ENCODE data around the gene CABP4.
"Not testable (repeated sequence)": the region's sequence is repeated elsewhere in the genome, so short reads cannot be mapped to it uniquely, and the experiment has no call there.

The CABP4 gene

DNA sequence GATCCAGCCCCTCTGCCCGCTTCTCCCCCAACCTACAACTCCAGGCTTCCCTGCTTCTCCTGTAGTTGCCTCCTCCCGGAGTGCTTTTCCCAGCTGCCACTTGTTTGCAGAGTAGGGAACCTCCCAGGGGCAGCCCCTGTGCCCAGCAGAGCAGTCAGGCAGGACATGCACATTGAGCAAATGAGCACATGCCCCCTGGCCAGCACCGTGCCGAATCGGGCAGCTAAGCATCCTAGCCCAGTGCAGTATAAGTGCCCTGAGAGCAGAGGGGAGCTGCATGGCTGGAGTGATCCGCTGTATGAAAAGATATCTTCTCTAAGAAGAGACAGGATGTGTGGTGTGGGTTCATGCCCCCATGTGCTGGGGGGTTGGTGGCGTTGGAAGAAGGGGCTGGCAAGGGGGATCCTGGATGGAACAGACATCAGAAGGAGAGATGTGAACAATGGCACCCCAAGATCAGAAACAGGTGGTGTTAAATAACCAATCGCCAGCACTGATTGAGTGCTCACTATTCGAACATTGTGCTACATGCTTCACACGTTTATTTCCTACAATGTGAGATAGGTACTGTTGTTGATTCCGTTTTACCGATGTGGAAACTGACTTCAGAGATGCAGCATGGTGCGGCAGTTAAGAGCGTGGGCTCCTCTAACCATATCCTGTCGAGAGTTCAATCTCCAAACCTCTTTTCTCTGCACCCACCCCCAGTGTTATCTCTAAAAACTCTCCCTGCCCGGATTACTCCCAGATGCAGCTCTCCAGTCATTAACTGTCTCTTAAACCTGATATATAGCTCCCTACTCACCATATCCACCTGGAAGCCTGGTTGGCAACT lies 28.9 kb downstream of the CABP4 start:
- FAIRE-seq = no peak

DNA sequence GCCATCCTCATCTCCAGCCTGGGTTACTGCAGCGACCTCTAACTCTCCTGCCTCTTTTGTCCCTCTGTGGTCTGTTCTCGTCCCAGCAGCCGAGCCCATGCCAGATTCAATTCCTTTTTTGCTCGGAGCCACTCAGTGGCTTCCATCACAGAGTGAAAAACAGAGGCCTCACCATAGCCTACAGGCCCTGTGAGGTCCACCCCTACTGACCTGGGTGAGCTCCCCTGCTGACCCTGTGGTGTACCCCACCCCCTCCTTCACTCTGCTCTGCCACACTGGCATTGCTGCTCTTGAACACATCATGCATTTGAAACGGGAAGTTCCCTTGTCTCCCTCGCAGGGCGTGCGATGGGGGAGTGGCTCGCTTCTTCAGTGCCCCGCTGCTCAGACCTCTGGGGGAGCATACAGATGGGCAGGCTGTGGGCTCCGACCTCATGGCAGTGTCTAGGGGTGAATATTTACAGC lies 29.7 kb downstream of the CABP4 start:
- no peak for FAIRE-seq

DNA sequence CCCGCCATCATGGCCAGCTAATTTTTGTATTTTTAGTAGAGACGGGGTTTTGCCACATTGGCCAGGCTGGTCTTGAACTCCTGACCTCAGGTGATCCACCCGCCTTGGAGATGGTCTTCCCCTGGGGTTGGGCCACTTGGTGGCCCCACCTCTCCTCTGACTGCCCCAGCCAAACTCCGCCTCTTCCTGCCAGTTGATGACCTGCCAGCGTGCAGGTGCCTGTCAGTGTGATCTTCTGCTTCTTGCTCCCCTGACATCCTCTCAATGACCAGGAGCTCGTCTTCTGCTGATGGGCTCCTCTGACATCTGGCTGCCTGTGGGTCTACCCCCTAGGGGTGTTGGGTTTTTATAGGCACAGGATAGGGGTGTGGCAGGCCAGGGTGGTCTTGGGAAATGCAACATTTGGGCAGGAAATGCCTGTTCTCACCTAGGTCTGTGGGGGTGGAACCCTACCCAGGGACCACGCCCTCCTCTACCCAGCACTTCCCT lies 30.8 kb downstream of the CABP4 start:
- not testable (repeated sequence) for FAIRE-seq

DNA sequence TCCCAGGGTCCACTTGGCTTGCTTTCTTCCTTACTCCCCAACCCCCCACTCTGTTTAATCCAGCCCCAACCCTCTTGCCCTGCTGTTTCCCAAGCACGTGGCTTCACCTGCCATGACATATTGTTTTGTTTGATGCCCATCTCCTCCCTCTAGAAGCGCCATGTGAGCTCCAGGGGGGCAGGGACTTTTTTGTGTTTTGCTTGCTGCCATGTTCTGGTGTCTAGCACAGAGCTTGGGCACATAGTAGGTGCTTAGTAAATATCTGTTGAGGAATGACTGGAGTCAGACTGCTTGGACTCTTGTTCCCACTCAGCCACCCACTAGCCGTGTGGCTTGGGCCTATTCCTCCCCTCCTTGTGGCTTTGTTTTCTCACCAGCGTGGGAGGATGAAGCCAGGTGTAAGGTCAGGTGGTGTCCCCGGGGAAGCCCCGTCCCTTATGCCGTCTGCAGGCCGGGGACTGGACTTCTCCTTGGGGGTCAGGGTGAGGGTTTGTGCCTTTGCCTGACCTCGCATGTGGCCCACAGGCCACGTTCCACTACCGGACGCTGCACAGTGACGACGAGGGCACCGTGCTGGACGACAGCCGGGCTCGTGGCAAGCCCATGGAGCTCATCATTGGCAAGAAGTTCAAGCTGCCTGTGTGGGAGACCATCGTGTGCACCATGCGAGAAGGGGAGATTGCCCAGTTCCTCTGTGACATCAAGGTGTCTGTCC lies 31.5 kb downstream of the CABP4 start:
- no peak for FAIRE-seq

DNA sequence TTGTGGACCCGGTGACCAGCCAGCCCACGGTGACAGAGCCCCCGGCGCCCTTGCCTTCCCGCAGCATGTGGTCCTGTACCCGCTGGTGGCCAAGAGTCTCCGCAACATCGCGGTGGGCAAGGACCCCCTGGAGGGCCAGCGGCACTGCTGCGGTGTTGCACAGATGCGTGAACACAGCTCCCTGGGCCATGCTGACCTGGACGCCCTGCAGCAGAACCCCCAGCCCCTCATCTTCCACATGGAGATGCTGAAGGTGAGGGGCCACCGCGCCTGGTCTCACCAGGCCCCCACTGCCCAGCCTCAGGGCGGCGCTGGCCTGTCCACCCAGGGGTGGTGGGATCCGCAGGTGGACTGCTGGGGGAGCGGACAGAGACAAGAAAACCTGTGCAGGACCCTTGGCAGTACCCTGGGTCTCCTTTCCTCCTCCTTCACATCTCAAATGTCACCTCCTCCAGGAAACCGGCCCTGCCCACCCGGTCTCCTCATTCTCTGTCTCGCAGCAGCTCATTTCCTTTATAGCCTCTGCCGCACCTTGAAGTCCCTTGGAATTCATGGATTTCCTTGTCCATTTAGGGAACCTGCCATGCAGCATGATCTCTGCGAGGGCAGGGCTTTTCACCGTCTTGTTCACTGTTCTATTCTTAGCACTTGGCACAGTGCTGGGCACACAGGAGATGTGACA lies 34.2 kb downstream of the CABP4 start:
- no peak for FAIRE-seq

DNA sequence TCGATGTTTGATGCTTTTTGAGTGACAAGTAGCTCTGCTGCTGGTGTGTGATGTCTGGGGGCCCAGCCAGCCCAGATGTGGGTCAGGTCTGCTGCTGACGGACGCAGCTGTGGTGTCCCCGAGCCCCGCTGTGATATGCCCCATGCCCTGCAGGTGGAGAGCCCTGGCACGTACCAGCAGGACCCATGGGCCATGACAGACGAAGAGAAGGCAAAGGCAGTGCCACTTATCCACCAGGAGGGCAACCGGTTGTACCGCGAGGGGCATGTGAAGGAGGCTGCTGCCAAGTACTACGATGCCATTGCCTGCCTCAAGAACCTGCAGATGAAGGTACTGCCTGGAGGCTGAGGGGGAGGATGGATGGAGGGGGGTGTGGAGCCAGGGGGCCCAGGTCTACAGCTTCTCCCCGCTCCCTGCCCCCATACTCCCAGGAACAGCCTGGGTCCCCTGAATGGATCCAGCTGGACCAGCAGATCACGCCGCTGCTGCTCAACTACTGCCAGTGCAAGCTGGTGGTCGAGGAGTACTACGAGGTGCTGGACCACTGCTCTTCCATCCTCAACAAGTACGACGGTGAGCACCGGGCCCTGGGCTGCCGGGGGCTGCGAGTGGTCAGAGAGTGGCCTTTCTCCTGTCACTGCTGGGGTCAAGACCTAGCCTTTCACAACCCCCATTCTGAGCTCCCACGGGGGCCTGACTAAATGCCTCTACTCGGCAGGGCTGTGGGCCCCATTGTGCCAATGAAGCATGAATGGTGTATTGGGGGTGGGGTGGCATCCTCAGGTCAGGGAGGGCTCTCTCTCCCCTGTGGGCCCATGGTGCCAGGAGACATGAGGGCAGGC lies 35.0 kb downstream of the CABP4 start:
- FAIRE-seq = no peak

DNA sequence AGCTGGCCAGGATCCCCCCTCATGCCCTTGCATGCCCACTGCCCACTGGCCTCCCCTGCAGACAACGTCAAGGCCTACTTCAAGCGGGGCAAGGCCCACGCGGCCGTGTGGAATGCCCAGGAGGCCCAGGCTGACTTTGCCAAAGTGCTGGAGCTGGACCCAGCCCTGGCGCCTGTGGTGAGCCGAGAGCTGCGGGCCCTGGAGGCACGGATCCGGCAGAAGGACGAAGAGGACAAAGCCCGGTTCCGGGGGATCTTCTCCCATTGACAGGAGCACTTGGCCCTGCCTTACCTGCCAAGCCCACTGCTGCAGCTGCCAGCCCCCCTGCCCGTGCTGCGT lies 35.5 kb downstream of the CABP4 start:
- FAIRE-seq = no peak

DNA sequence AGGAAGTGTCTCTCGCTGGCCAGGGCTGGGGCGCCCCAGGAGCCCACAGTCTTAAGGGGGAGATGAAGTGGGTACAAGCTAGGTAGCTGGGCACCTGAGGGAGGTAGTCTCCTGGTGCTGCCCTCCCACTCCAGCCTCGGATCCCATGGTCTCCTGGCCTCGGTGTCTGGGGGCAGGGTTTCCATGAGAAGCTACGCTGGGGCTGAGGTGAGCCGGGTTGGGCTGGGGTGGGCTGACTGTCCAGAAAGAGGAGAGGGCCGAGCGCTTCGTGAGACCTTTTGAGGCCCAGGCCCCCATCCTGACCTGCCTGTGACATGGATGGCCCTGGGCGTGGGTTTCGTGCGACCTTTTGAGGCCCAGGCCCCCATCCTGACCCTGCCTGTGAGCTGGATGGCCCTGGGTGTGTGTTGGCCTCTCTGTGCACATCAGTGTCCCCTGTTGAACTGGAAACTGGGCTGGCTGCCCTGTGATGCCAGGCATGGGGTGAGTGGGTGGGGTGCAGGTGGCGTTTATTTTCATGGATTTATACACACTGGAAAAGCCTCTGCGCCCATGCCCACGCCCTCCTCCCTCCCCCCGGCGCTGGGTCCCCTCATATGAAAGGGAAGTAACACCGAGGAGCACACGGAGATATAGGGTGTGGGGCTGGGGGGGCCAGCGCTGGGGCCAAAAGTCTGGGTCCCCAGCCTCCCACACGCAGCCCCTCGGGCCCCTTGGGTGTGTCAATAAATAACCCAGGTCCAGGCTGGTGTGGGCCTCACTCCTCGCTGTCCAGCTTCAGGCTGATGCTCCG lies 36.3 kb downstream of the CABP4 start:
- FAIRE-seq = no peak

DNA sequence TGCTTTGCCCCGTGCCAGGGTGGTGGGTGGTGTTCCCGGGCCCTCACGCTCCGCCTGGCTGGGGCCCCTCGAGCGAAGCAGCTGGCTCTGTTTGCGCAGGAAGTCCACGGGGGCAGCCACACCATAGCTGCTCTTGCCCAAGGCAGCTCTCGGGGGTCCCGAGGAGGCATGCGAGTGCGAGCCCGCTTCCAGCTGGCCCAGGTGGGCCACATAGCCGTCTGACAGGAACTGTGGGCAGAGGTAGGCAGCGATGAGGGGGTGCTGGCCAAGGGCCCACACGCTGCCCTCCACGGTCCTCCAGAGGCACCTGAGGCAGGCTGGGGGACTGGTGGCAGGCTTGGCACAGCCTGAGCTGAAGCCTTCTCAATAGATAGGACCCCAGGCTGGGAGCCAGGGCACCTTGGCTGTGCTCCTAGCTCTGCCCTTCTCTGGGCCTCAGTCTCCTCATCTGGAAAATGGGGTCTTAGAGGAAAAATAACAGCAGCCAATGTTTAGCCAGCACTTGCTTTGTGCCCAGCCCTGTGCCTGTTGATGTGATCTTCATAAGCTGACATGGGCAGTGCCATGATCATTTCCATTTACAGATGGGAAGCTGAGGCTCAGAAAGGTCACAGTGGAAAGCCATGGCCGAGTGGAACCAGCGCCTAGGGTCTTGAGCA lies 37.0 kb downstream of the CABP4 start:
- FAIRE-seq = no peak

DNA sequence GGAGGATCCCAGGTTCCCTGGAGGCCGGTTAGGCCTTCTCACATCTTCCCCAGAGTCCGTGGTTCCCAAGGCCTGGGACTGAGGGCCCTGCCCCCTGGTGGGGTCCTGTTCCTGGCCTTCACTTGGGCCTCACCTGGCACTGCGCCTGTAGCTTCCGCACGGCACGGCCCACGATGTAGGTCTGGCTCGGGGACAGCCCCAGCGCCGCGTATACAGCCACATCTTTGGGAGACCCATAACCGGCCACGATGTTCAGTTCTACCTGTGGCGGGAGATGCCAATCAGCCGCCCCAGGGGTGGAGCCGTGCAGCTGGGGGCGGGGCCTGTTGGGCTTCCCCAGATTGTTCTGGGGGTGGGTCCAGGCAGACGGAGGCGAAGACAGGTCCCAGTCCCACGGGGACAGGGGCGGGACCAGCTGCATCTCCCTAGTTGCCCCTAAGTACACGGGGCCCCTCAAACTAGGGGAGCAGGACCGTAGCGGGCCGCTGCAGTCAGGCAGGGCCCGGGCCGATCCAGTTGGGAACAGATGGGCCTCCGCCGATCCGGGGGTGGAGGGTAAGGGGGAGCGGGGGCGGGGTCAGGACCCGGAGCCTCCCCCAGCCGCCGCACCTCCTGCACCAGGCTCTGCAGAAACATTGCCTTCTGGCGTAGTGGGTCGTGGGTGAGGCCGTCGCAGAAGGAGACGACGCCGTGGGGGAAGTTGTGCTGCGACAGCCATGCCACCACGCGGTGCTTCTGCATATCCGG lies 37.8 kb downstream of the CABP4 start:
- no peak for FAIRE-seq

DNA sequence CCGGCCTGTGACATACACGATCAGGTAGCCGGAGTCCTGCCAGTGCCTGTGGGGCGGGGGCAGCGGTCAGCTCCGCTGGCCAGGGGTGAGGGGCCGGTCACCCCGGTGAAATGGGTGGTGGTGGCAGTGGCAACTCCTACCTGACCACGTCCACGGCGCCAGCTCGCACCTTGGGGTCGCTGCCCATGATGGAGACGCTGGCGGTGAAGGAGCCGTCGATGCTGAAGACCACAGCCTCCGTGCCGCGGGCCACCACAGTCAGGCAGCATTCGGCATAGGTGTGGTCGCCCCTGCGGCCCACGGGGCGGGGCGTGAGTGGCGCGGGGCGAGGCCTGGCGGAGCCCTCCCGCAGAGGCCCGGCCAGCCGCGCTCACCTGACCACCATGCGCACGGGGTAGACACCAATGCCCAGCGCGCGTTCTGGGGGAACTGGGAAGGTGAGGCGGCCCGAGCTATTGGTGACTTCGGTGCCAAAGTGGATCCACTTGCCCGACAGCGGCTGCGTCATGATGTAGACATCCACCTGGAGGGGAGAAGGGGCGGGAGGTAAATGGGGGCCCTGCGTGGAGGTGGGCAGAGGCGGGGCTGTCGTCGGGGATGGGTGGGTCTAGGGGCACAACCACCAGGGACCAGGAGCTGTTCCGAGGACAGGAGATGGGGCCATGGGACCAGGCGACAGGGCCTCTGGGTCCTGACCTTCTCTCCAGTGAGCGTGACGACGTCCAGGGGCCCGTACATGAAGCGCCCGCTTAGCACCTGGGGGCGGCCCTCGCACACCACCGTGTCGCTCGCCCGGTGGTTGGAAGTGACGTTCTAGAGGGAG lies 38.6 kb downstream of the CABP4 start:
- no peak for FAIRE-seq

DNA sequence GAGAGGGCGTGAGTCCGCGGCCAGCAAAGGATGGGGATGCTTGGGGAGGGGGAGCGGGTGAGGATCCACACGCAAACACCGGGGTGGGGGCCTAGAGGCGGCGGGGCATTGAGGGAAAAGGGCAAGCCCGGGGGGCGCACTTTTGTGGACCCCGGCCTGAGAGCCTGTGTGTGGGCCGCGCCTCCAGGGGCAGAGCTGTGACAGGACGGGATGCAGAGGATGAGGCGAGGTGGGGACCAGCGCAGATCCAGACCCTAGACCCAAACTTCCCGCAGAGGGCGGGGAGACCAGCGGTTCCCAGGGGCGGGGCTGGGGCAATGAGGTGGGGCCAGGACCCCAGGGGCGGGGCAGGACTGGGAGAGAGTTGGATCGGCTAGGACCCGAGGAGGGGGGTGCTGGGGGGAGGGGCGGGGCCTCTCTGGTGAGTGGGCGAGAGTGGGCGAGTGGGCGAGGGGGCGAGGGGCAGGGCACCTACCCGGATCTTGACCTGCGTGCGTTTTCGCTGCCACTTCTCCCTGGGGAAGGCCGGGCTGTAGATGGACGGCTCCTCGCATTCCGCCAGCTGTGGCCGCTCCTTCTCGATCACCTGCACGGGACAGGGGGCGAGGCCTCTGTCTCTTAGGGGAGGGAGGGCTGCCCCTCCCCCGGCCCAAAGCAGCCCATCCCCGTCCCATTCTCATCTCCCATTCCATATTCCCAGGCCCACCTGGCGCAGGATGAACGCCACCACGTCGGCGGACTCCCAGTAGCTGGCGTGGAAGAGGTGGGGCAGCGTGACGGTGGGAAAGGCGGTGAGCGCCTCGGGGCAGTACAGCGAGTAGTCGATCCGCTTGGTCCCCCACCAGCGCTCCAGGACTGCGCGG lies 39.4 kb downstream of the CABP4 start:
- FAIRE-seq = no peak

DNA sequence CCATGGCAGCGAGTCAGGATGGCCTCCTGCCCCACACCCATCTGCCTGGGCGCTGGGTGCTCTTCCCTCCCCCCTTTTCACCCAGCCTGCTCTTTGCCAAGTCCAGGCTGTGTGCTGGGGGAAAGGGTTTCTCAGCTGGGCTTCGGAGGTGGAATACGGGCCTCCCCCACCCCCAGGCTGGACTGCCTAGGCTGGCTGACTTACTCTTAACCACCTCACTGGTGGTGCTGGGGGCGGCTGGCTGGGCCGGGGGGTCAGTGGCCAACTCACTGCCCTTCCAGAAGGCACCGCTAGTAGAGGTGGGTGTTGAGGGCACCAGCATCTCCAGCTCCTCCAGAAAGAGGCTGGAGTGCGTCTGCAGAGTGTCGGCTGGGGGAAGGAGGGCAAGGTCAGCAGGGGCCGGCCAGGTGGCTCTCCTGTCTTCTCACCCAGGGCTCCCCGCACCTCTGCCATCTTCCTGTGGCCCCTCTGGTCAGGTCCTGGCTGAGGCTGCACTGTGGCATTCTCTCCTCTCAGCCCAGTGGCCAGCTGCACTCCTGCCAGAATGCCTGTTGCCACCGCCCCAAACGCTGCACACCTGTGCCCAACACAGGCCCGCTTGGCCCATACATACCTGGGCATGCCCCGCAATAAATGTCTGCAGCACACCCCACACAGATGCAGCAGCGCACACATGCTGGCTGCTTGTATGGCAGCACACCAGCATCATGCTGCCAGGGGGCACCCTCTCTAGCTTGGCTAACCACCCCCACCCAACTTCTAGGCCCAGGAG lies 40.3 kb downstream of the CABP4 start:
- FAIRE-seq = no peak

DNA sequence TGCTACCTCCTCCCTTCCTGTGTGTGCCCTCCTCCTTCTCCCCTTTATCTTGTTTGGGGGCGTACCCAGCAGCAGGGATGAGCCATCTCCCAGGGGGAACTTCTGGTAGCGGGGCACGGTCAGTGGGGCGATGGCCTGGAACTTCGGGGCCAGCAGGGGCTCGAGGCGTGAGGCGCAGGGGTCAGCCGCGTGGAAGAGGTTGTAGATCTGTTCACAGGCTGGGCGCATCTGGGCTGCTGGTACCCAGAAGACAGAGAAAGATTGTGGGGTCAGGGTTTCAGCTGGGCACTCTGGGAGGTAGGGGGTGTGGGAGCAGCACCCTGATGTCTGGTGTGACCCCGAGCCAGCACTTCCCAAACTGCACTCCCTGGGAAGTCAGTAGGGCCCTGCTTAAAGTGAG lies 41.0 kb downstream of the CABP4 start:
- FAIRE-seq = no peak

DNA sequence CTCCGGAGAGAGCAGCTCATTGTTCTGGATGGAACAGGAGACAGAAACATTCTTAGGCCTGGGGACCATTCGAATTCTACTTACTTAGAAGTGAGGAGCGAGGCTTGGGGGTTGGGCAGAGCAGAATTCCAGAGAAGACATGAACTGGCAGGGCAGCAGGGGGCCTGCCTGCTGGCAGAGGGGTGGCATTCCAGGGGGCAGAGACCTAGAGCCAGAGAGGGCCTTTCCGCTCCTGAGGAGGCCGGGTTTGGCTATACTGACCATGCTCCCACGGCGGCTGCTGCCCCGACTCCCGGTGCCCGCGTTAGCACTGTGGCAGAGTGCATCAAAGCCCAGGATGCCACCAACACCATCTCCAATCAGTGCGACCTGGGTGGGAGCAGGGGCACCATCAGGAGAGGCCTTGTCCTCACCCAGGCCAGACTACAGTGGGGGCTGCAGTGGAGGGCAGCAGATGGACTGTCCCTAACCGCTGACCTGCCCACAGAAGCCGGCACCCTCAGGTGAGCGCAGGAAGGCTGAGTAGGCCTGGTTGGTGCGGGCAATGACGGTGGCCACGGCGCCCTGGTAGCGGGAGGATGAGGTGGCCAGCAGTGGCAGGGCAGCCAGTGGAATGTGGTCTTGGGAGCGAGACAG lies 42.6 kb downstream of the CABP4 start:
- FAIRE-seq = no peak

DNA sequence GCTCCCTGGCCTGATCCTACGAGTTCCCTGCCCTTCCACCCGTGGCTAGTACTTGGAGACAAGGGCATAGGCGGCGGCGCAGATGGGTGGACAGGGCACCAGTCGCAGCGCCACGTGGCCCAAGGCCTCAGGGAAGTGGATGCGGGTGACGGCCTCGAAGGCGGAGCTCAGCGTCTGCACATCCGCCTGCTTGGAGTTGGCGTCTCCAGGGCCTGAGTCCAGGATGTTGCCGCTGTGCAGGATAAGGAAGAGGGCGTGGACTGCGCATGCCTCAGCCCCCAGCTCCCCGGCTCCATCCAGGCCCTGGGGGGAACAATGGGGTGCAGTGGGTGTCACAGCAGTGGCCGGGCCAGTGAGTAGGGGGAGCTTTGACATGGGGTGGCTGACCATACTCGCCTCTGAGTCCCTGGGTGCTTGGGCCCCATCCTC lies 43.4 kb downstream of the CABP4 start:
- no peak for FAIRE-seq

DNA sequence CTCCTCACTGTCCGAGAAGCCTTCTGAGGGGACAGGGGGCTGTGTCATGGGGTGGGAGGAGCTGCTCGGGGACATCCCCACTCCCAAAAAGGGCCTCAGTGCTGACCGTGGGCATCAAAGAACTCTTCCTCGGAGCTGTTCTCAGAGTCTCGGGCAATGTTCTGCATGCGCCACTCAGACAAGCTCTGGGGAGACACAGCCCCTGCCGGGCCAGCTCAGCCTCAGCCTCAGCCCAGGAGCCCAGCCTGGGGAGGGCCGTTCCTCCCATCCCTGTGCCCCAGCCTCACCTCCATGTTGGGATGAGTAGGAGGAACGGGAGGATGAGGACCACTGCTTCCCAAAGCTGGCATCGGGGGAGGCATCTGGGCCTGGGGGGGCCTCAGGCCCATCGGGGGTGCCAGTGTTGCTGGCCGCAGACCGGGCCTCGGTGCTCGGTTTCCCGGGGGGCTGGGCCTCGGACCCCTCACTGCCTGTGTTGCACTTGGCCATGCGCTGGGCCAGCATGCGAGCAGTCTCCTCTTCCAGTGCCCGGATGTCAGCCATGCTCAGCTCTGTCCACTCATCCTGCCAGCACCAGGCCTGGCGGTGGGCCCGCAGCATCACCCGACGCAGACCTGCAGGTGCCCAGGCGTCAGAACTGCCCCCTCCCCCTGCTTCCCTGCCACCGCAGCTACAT lies 44.8 kb downstream of the CABP4 start:
- no peak for FAIRE-seq
